PFSK-1 (cell line): ENCODE data around the gene LARP1.

ENCODE experiments used
- FOXP2 ChIP-seq: optimal IDR thresholded peaks from 2 replicates; pipeline ENCODE3; 2011; ENCODE audit warnings: borderline replicate concordance, control low read depth, inconsistent platforms; ENCODE audit not compliant: insufficient read depth; ENCODE audit errors: extremely low read length, extremely low read depth
- POLR2AphosphoS5 ChIP-seq: IDR thresholded peaks from 2 replicates; pipeline ENCODE4 v1.6.1; 2012; ENCODE audit warnings: low read depth, mild to moderate bottlenecking, control low read depth, low read length, moderate library complexity
- SIN3A ChIP-seq: IDR thresholded peaks from 2 replicates; pipeline ENCODE4 v1.6.1; 2012; ENCODE audit warnings: mild to moderate bottlenecking, low read length, moderate library complexity, borderline replicate concordance; ENCODE audit not compliant: insufficient read depth
- TAF1 ChIP-seq: IDR thresholded peaks from 2 replicates; pipeline ENCODE4 v1.6.1; 2012; ENCODE audit warnings: low read length, control low read depth, borderline replicate concordance; ENCODE audit not compliant: insufficient read depth
- TF ChIP-seq, protein P1 (sequence below), 2 experiments: IDR thresholded peaks; 2 replicates each; pipeline versions ENCODE4 v1.6.1 to v1.8.0; 2011 to 2012; ENCODE audit warnings: low read depth in 2 of 2, low read length in 2 of 2, control low read depth in 1 of 2, inconsistent platforms in 1 of 2, mild to moderate bottlenecking in 1 of 2, moderate library complexity in 1 of 2; ENCODE audit not compliant: insufficient read depth in 1 of 2

LARP1 gene

DNA sequence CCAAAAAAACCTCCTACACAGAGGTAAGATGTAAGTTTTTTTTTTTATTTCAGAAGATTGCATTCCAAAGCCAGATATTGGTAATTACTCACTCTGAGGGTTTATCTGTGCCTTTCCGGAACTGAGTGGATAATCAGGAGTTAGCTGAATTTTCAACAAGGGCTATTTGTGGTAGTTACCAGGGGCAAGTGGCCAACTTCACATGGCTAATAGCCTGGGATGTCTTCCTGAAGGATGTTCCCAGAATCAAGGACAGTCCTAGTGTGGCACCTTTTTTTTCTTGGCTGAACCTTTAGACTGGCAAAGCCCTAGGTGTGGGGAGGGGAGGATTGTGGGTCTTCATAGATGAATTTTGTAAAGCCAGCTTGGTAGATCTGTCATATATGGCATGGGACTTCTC lies 7.1 kb downstream of the LARP1 start:
- no peak for TF ChIP-seq SIN3A
- TF ChIP-seq FOXP2 = no peak
- no peak for TF ChIP-seq POLR2AphosphoS5
- no peak for TF ChIP-seq TAF1
- TF ChIP-seq, protein P1, sequence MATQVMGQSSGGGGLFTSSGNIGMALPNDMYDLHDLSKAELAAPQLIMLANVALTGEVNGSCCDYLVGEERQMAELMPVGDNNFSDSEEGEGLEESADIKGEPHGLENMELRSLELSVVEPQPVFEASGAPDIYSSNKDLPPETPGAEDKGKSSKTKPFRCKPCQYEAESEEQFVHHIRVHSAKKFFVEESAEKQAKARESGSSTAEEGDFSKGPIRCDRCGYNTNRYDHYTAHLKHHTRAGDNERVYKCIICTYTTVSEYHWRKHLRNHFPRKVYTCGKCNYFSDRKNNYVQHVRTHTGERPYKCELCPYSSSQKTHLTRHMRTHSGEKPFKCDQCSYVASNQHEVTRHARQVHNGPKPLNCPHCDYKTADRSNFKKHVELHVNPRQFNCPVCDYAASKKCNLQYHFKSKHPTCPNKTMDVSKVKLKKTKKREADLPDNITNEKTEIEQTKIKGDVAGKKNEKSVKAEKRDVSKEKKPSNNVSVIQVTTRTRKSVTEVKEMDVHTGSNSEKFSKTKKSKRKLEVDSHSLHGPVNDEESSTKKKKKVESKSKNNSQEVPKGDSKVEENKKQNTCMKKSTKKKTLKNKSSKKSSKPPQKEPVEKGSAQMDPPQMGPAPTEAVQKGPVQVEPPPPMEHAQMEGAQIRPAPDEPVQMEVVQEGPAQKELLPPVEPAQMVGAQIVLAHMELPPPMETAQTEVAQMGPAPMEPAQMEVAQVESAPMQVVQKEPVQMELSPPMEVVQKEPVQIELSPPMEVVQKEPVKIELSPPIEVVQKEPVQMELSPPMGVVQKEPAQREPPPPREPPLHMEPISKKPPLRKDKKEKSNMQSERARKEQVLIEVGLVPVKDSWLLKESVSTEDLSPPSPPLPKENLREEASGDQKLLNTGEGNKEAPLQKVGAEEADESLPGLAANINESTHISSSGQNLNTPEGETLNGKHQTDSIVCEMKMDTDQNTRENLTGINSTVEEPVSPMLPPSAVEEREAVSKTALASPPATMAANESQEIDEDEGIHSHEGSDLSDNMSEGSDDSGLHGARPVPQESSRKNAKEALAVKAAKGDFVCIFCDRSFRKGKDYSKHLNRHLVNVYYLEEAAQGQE (IDR thresholded peaks at IDR 0.05; ENCODE audit: insufficient read depth in 1 of 2, low read depth in 2 of 2, low read length in 2 of 2) = no peak

DNA sequence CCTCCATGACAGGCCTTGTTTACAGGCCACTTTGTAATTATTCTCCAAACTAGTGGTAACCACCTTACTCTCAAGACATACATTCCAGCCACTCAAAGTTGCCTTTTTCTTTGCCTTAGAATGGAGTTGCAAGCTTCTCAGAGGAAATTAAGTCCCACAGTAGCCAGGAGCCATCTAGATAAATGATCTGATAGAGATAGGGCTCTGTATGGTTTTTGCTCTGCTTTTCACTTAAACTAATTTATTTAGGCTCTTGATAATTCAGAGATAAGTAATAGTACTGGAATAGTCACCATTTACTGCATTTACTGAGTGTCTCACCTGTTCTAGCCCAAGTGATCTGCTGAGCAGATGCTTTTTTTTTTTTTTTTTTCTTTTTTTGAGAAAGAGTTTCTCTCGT lies 7.5 kb downstream of the LARP1 start:
- TF ChIP-seq, protein P1 (IDR thresholded peaks at IDR 0.05; ENCODE audit: insufficient read depth in 1 of 2, low read depth in 2 of 2, low read length in 2 of 2) = no peak
- TF ChIP-seq POLR2AphosphoS5 (no peak), TAF1 (no peak), SIN3A (no peak), FOXP2 (no peak)

DNA sequence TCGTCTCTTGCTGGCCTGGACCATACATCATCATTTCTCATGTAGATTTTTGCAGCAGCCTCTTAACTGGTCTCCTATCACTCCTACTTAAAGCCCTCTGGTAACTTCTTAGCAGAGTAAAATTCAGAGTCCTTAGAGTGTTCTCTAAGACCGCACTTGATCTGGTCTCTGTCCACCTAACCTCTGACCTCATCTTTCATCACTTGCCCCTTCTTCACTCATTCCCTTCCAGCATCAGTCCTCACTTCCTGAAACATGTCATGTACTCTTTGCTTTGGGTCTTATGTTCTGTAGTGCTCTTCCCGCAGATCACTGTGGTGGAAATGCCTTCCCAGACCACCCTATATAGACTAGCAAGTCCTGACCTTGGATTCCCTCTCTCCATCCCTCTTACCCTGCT lies 9.8 kb downstream of the LARP1 start:
- TF ChIP-seq TAF1 (no peak), FOXP2 (no peak), SIN3A (no peak), POLR2AphosphoS5 (no peak)
- TF ChIP-seq, protein P1 (IDR thresholded peaks at IDR 0.05; ENCODE audit: insufficient read depth in 1 of 2, low read depth in 2 of 2, low read length in 2 of 2) = no peak

DNA sequence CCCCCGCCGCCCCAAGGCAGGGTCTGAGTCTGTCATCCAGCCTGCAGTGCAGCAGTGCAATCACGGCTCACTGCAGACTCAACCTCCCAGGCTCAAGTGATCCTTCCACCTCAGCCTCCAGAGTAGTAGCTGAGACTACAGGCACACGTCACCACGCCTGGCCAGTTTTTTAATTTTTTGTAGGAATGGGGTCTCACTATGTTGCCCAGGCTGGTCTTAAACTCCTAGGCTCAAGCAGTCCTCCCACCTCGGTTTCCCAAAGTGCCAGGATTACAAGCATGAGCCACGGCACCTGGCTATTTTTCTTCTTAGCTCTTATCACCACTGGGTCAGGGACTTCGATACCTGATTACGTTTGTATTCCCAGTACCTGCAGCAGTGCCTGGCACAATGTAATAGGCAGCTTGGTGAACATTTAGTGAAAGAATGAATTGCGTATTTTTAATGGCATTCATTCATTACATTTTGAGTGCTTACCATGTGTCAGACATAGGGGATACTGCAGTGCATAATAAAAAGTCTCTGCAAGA lies 10.3 kb downstream of the LARP1 start:
- TF ChIP-seq SIN3A (no peak), TAF1 (no peak), FOXP2 (no peak), POLR2AphosphoS5 (no peak)
- TF ChIP-seq, protein P1 (IDR thresholded peaks at IDR 0.05; ENCODE audit: insufficient read depth in 1 of 2, low read depth in 2 of 2, low read length in 2 of 2) = no peak

DNA sequence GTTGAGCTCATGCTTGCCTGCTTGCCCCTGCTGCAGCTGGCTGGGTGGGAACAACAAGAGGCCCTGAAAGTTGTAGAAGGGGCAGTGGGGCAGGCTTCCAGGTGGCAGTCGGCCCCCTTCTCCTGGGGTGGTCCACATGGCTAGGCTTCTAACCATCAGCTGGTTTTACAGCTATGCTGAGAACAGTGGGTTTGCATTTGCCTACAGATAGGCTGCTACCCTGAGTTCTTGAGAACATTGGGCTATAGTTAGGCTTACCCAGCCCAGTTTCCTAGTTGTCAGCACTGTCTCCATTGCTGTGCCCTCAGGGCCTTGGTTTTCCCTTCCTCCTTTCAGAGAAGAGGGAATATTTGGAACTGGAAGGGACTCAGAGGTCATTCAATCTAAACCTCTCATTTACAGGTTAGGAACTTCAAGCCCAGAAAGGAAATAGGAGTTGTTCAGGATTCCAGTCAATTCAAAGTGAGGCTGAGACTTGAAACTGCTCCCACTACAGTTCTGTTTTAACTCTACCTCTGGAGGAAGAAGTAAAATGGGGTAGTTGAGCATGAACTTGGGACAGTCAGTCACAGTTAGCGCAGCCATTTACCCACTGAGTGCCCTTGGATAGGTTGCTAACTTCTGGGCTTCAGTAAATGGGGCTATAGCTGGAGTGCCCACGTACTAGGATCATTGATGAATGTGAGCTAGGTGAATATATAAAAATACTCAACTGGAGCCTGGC lies 11.5 kb downstream of the LARP1 start:
- TF ChIP-seq TAF1 (no peak), FOXP2 (no peak), POLR2AphosphoS5 (no peak), SIN3A (no peak)
- TF ChIP-seq, protein P1 (IDR thresholded peaks at IDR 0.05; ENCODE audit: insufficient read depth in 1 of 2, low read depth in 2 of 2, low read length in 2 of 2) = no peak
